ENCODE data around the gene DDX54. TPM values are rescaled to one million over a fixed set of nuclear protein-coding genes. Genes with fewer than 3 reads are reported as not detected.
"Not testable (repeated sequence)": the region's sequence is repeated elsewhere in the genome, so short reads cannot be mapped to it uniquely, and the experiment has no call there.

Gene DDX54
- total RNA-seq, 1 donor from 2014 or later, result 65.2 TPM

DNA sequence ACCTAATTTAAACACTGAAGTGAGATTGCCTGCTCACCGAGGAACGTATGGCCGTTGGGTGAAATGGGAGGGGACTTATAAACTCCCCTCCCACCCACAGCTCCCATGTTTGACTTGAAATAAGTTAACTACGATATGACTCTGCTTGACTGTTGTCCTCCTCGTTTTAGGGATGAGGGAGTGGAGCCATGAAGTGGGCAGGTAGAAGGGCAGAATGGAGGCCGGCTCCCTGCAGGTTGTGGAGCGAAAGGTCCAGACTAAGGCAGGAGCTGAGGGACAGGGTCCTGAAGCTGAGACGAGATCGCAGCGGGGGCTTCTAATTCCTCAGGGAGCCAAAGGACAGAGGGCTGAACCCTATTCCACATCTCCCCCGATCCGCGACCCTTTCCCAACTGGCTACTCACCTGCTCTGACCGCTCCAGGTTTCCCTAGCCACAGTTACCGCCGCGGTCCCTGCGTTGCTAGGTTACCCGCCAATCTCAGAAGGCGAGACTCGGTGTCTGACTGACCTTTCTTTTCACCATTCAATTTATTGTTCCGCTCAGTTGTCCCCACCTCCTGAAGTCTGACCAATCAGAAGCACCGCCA, 35.4 kb upstream of the DDX54 start:
- DNase-seq (ENCODE audit: low spot score), result no peak

GRCh38 chr12:113216027-113216426, 30.7 kb upstream of the DDX54 start:
- no peak for DNase-seq (ENCODE audit: low spot score)

DNA sequence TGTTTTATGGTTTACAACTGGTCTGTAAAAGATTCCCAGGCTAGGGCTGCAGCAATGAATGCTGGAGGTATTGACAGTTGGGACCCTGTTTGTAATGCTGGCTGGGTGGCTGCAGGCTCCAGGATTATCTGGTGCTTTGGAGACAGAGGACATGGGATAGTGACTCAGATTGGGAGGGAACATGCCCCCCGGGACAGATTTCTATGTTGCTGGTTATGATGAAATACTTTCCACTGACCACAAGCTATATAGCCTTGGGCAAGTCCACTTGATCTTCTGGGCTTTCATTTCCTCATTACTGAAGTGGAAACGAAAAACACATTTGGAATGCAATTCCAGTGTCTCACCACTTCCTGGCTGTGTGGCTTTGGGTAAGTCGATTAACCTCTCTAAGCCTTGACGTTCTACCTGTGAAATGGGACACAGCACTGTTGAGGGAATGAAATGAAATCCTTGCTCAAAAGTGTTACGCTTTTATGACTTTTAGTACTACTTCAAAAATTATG, 29.7 kb upstream of the DDX54 start:
- DNase-seq (ENCODE audit: low spot score), result peak; percentile 63

- no peak for DNase-seq (ENCODE audit: low spot score)
These were observed 25.9 kb upstream of the DDX54 start for GRCh38 chr12:113211160-113211559.

- no peak for DNase-seq (ENCODE audit: low spot score)
These were observed 23.0 kb upstream of the DDX54 start for GRCh38 chr12:113208041-113208934.

- no peak for DNase-seq (ENCODE audit: low spot score)
These were observed 22.3 kb upstream of the DDX54 start for GRCh38 chr12:113207613-113208040.

DNA sequence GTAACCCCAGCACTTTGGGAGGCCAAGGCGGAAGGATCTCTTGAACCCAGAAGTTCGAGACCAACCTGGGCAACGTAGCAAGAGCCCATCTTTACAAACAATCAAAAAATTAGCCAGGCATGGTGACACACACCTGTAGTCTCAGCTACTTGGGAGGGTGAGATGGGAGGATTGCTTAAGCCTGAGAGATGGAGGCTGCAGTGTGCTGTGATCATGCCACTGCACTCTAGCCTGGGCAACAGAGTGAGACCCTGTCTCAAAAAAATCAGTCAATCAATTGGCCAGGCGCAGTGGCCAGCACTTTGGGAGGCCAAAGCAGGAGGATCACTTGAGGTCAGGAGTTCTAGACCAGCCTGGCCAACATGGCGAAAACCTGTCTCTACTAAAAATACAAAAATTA, 21.5 kb upstream of the DDX54 start:
- DNase-seq (ENCODE audit: low spot score), result not testable (repeated sequence)

- no peak for DNase-seq (ENCODE audit: low spot score)
These were observed 19.5 kb upstream of the DDX54 start for GRCh38 chr12:113204804-113205203.

DNA sequence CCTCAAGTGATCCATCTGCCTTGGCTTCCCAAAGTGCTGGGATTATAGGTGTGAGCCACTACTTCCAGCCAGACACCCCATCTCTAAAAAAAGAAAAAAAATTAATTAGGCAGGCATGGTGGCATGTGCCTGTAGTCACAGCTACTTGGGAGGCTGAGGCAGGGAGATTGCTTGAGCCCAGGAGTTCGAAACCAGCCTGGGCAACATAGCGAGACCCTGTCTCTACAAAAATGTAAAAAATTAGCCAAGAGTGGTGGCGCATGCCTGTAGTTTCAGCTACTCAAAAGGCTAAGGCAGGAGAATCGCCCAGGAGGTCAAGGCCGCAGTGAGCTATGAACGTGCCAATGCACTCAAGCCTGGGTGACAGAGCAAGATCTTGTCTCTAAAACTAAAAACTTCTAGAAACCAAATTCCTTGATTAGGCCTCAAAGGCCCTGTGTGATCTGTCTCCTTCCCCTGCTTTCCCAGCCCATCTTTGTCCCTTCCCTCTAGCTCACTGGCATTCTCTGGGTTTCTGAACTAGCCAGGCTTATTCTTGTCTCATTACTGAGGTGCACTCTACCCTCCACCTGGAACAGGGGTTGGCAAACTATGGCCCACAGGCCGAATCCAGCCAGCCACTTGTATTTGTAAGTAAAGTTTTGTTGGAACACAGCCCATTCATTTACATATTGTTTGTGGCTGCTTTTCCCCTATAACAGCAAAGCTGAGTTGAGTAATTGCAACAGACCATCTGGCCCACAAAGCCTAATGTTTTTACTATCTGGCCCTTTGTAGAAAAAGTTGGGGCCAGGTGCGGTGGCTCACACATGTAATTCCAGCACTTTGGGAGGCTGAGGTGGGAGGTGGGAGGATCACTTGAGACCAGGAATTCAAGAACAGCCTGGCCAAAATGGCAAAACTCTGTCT, 18.8 kb upstream of the DDX54 start:
- no peak for DNase-seq (ENCODE audit: low spot score)

DNA sequence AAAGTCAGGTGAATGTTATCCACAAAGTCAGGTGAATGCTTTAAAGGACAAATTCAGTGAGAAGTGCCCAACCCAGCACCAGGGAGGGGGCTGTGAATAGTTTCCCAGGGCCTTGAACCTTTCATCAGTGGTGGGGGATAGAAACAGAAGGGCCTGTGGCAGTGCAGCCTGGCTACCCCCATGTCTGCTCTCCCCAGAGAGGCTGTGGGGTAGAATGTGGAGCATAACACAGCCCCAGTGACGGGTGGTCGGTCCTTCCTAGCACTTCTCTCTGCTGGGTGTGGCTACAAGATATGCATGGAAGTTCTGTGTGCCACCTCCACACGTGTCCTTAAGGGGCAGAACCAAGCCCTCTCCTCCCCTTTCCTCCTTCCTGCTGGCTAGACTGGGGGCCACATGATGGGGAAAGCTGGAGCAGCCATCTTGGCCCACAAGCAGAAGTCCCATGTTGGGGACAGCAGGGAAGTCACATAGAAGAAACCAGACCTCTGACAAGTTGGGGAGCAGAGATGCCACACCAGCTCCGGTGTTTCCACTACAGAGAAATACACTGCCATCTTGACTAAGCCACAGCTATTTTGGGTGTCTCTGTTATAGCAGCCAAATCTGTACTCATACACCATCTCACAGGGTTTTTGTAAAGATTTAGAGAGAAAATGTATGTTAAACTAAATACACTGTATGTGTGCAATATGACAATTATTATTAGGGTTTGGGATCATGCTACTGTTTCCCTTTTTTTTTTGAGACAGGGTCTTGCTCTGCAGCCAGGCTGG, 17.2 kb upstream of the DDX54 start:
- DNase-seq (ENCODE audit: low spot score), result no peak

GRCh38 chr12:113201187-113202177, 16.2 kb upstream of the DDX54 start:
- DNase-seq (ENCODE audit: low spot score), result no peak

GRCh38 chr12:113200021-113200797, 14.9 kb upstream of the DDX54 start:
- DNase-seq (ENCODE audit: low spot score), result no peak

GRCh38 chr12:113198296-113198695, 13.0 kb upstream of the DDX54 start:
- no peak for DNase-seq (ENCODE audit: low spot score)

- DNase-seq (ENCODE audit: low spot score), result no peak
These were observed 12.3 kb upstream of the DDX54 start for GRCh38 chr12:113197518-113198077.

GRCh38 chr12:113196990-113197389, 11.7 kb upstream of the DDX54 start:
- DNase-seq (ENCODE audit: low spot score), result peak; percentile 73

- no peak for DNase-seq (ENCODE audit: low spot score)
These were observed 11.3 kb upstream of the DDX54 start for GRCh38 chr12:113196582-113196981.

GRCh38 chr12:113195598-113195997, 10.3 kb upstream of the DDX54 start:
- no peak for DNase-seq (ENCODE audit: low spot score)

- DNase-seq (ENCODE audit: low spot score), result no peak
These were observed 9.7 kb upstream of the DDX54 start for GRCh38 chr12:113194971-113195391.

DNA sequence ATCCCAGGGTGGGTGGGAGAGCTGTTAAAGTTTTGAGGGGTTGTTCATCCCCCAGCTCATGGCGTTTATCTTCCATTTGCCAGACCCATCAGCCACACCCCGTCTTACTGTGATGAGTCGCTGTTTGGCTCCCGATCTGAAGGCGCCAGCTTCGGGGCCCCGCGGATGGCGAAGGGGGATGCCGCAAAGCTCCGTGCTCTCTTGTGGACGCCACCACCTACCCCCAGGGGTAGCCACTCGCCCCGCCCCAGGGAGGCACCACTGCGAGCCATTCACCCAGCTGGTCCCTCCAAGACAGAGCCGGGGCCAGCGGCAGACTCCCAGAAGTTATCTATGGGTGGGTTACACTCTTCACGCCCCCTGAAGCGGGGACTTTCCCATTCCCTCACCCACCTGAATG, 5.9 kb upstream of the DDX54 start:
- DNase-seq (ENCODE audit: low spot score), result no peak
